Cardiac muscle cell (in vitro differentiated cells and primary cell): Measurements from ENCODE around the gene ANKK1. TPM values are rescaled to one million over a fixed set of nuclear protein-coding genes. Genes with fewer than 3 reads are reported as not detected.

ENCODE experiments used
- DNase-seq, 2 donors: peaks; one replicate each; pipeline versions ENCODE4 v3.0.0 to v3.0.0-alpha.2; 2010 to 2017; ENCODE audit warnings: low read depth in 1 of 2, low spot score in 1 of 2
- H3K27ac ChIP-seq: fragments of 200-600 bp; sonication (generic); 2 replicates; pipeline ENCODE4 v1.5.1; 2016
- H3K27me3 ChIP-seq: fragments of 200-600 bp; sonication (generic); 2 replicates; pipeline ENCODE4 v1.6.0; 2016; ENCODE audit warnings: control low read depth
- H3K36me3 ChIP-seq: fragments of 200-600 bp; sonication (generic); 2 replicates; pipeline ENCODE4 v1.5.1; 2016; ENCODE audit warnings: control low read depth
- H3K4me1 ChIP-seq: fragments of 200-600 bp; sonication (generic); 2 replicates; pipeline ENCODE4 v1.8.1; 2017; ENCODE audit warnings: low read depth, mild to moderate bottlenecking, mixed run types
- H3K4me3 ChIP-seq: fragments of 200-600 bp; sonication (generic); 2 replicates; pipeline ENCODE4 v1.5.1; 2016; ENCODE audit warnings: mild to moderate bottlenecking
- H3K9me3 ChIP-seq: fragments of 200-600 bp; sonication (generic); 2 replicates; pipeline ENCODE4 v1.5.1; 2017; ENCODE audit warnings: low read depth, mild to moderate bottlenecking, control low read depth
- CTCF ChIP-seq: IDR thresholded peaks from 2 replicates; pipeline ENCODE4 v1.5.1; 2012; ENCODE audit warnings: low read depth, mild to moderate bottlenecking, low read length
- polyA plus RNA-seq: library from polyadenylated mRNA; unstranded; fragments of >200 nt; fragmentation: Nextera tagmentation; extraction: Ambion mirVana; gene quantifications from 2 replicates; pipeline ENCODE4 v1.2.1, GENCODE V29; 2016
- total RNA-seq: library from RNA; depleted of rRNA; stranded (reverse); fragments of >200 nt; gene quantifications from 2 replicates; pipeline ENCODE4 v1.2.3, GENCODE V29; 2016

ANKK1 gene
- total and polyA plus RNA-seq, 2 experiments from 2014 or later: 0.09 TPM; not detected in 1

GRCh38 chr11:113363406-113363805 lies 24.2 kb upstream of the ANKK1 start:
- H3K27ac ChIP-seq: no peak overlapping the region
- H3K27me3 ChIP-seq: no peaks in the 10 kb centered on the region
- H3K36me3 ChIP-seq: peaks cover 3% of the 10 kb centered on the region
- H3K4me3 ChIP-seq: no peak overlapping the region
- TF ChIP-seq CTCF: no peak
- H3K4me1 ChIP-seq: no peaks in the 10 kb centered on the region
- DNase-seq: no peak
- no peaks in the 10 kb centered on the region for H3K9me3 ChIP-seq

DNA sequence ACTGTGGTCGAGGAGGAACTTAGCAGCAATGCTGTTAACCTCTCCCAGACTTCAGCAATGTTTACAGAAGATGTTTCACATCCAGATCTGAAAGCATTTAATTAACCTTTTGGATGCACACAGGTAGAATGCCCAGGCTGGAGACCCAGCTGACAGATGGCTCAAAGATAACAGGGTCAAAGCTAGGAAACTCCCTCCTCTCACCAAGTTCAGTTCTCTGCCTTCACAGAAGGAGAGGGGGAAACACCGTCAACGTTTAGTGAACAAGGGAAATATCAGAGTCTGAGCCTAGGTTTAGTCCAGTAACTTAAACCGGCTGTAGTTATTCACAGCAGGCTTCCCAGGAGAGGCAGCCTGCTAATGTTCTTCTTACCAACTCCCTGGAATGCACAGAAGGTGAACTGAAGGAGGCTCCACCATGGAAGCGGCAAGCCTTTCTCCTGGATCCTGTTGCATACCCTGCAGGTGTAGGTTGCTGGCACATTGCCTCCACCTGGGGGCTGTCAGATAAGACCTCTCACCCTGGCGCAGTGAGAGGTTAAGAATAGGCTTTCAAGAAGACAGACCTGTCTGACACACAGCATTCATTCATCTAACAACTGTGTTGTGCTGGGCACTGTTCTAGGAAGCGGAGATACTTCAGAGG lies 23.5 kb upstream of the ANKK1 start:
- no peak overlapping the region for H3K27ac ChIP-seq
- peaks cover 3% of the 10 kb centered on the region for H3K36me3 ChIP-seq

GRCh38 chr11:113365895-113366294 lies 21.7 kb upstream of the ANKK1 start:
- no peak for TF ChIP-seq CTCF
- DNase-seq: no peak
- Histone ChIP-seq H3K27ac (no peak overlapping the region), H3K27me3 (no peaks in the 10 kb centered on the region), H3K36me3 (peaks cover 3% of the 10 kb centered on the region), H3K4me1 (no peaks in the 10 kb centered on the region), H3K9me3 (no peaks in the 10 kb centered on the region), H3K4me3 (no peak overlapping the region)

More for the DNA sequence above, 23.5 kb upstream of the ANKK1 start:
- H3K4me1 ChIP-seq: no peaks in the 10 kb centered on the region
- no peak for DNase-seq
- H3K27me3 ChIP-seq: no peaks in the 10 kb centered on the region
- no peak for TF ChIP-seq CTCF
- H3K9me3 ChIP-seq: no peaks in the 10 kb centered on the region
- no peak overlapping the region for H3K4me3 ChIP-seq

DNA sequence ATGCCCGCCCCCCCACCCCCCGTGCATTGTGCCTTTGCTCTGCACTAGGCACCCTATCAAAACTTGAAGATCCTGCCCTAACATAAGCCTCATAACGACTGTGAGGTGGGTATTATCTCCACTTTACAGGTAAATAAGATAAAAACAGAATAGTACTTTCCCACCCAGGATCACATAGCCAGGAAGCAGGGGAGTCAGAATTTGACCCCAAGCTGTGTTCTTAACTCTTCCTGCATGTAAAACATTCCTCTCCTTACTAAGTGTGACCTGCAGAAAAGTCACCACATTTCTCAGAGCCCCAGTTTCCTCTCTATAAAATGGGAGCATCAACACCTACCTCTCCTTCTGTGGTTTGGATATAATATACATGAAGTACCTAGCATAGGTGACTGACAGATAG lies 18.2 kb upstream of the ANKK1 start:
- no peak for DNase-seq
- no peak for TF ChIP-seq CTCF

DNA sequence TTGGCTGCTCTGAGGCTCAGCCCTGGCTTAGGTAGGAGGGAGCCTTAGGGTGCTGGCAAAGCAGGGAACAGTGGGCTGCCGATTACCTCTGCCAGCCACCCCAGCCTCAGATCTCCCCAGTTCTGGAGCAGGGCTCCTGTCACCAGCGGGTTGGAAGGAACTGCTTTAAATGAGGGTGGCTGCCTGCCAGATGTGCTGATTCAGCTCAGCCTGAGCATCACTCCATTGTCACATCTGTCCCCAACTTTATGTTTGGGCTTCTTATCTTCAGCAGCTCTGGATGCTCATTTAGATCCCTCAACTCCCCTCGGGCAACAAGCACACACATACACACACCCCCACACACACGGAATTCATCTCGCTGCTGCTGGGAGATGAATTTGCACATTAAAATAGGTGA lies 16.9 kb upstream of the ANKK1 start:
- H3K36me3 ChIP-seq: no peaks in the 10 kb centered on the region
- no peaks in the 10 kb centered on the region for H3K9me3 ChIP-seq
- H3K27ac ChIP-seq: no peak overlapping the region
- no peak for TF ChIP-seq CTCF
- H3K4me1 ChIP-seq: peaks cover 15% of the 10 kb centered on the region
- H3K4me3 ChIP-seq: no peak overlapping the region
- H3K27me3 ChIP-seq: no peaks in the 10 kb centered on the region
- no peak for DNase-seq

More for the DNA sequence above, 18.2 kb upstream of the ANKK1 start:
- H3K4me1 ChIP-seq: peaks cover 9% of the 10 kb centered on the region
- H3K36me3 ChIP-seq: no peaks in the 10 kb centered on the region
- no peak overlapping the region for H3K4me3 ChIP-seq
- no peak overlapping the region for H3K27ac ChIP-seq
- H3K9me3 ChIP-seq: no peaks in the 10 kb centered on the region
- H3K27me3 ChIP-seq: no peaks in the 10 kb centered on the region
